Urinary bladder (tissue), 4 donors: ENCODE results near the gene FBXL17. TPM values are rescaled to one million over a fixed set of nuclear protein-coding genes. Genes with fewer than 3 reads are reported as not detected.

Source experiments
- DNase-seq: peaks from one replicate; pipeline ENCODE4 v3.0.0-alpha.2; 2015; ENCODE audit errors: extremely low spot score
- H3K27ac ChIP-seq: one replicate; pipeline ENCODE4 v1.5.1; 2013; ENCODE audit warnings: low read depth, mild to moderate bottlenecking, moderate library complexity
- H3K36me3 ChIP-seq: one replicate; pipeline ENCODE4 v1.6.1; 2013; ENCODE audit warnings: mild to moderate bottlenecking, moderate library complexity; ENCODE audit not compliant: insufficient read depth
- H3K4me1 ChIP-seq: one replicate; pipeline ENCODE4 v1.6.1; 2013; ENCODE audit warnings: mild to moderate bottlenecking, moderate library complexity; ENCODE audit not compliant: insufficient read depth
- H3K4me3 ChIP-seq: one replicate; pipeline ENCODE4 v1.5.1; 2013; ENCODE audit warnings: low read depth, low read length
- WGBS: extraction: QIAGEN DNeasy Blood & Tissue Kit; methylation state at CpG from one replicate; pipeline ENCODE4 v1.1.7; 2013; 5-methylcytosine and 5-hydroxymethylcytosine counted together
- polyA plus RNA-seq: library from polyadenylated mRNA; stranded (reverse); fragments of 200-250 nt; gene quantifications from one replicate; pipeline ENCODE4 v1.2.3, GENCODE V29; 2013
- total RNA-seq: library from RNA; depleted of rRNA; stranded (reverse); fragments of >200 nt; gene quantifications from one replicate; pipeline ENCODE4 v1.2.3, GENCODE V29; 2014
- donor health status: healthy with polysubstance abuse.
- donor health status: healthy.

Gene FBXL17
- total and polyA plus RNA-seq, 2 donors: 13.7 to 31.1 TPM

- DNase-seq: no peak
- WGBS: 61% methylated on average over 5 of the region's 5 CpGs
Measured at GRCh38 chr5:107937204-107937603, 444.7 kb downstream of the FBXL17 start.

GRCh38 chr5:107936515-107936914 lies 445.4 kb downstream of the FBXL17 start:
- Histone ChIP-seq H3K4me3 (no peak overlapping the region), H3K4me1 (no peaks in the 10 kb centered on the region), H3K27ac (no peak overlapping the region), H3K36me3 (no peaks in the 10 kb centered on the region)
- no peak for DNase-seq
- 36% methylated on average over 1 of the region's 1 CpG for WGBS

More at GRCh38 chr5:107937204-107937603, 444.7 kb downstream of the FBXL17 start:
- Histone ChIP-seq H3K4me1 (no peaks in the 10 kb centered on the region), H3K27ac (no peak overlapping the region), H3K4me3 (no peak overlapping the region), H3K36me3 (no peaks in the 10 kb centered on the region)

GRCh38 chr5:107935645-107936044 lies 446.3 kb downstream of the FBXL17 start:
- WGBS: 93% methylated on average over 1 of the region's 1 CpG
- H3K4me1 ChIP-seq: no peaks in the 10 kb centered on the region
- no peak overlapping the region for H3K4me3 ChIP-seq
- no peak overlapping the region for H3K27ac ChIP-seq
- DNase-seq: no peak
- H3K36me3 ChIP-seq: no peaks in the 10 kb centered on the region

- WGBS: 92% methylated on average over 3 of the region's 3 CpGs
- Histone ChIP-seq H3K4me1 (no peaks in the 10 kb centered on the region), H3K27ac (no peak overlapping the region), H3K36me3 (no peaks in the 10 kb centered on the region), H3K4me3 (no peak overlapping the region)
- no peak for DNase-seq
Measured at GRCh38 chr5:107933326-107933725, 448.6 kb downstream of the FBXL17 start.

- DNase-seq: no peak
- no peak overlapping the region for H3K4me3 ChIP-seq
- WGBS: 93% methylated on average over 1 of the region's 1 CpG
- H3K36me3 ChIP-seq: no peaks in the 10 kb centered on the region
- H3K27ac ChIP-seq: no peak overlapping the region
- no peaks in the 10 kb centered on the region for H3K4me1 ChIP-seq
Measured at GRCh38 chr5:107930891-107931290, 451.0 kb downstream of the FBXL17 start.

- Histone ChIP-seq H3K27ac (no peak overlapping the region), H3K4me1 (no peaks in the 10 kb centered on the region), H3K4me3 (no peak overlapping the region), H3K36me3 (no peaks in the 10 kb centered on the region)
- 98% methylated on average over 3 of the region's 3 CpGs for WGBS
- DNase-seq: no peak
Measured at GRCh38 chr5:107930092-107930491, 451.8 kb downstream of the FBXL17 start.

GRCh38 chr5:107929080-107929479 lies 452.8 kb downstream of the FBXL17 start:
- H3K4me3 ChIP-seq: no peak overlapping the region
- no peaks in the 10 kb centered on the region for H3K36me3 ChIP-seq
- H3K4me1 ChIP-seq: no peaks in the 10 kb centered on the region
- DNase-seq: no peak
- H3K27ac ChIP-seq: no peak overlapping the region

GRCh38 chr5:107926121-107926520 lies 455.8 kb downstream of the FBXL17 start:
- H3K4me1 ChIP-seq: no peaks in the 10 kb centered on the region
- no peak overlapping the region for H3K27ac ChIP-seq
- no peak for DNase-seq
- WGBS: 80% methylated on average over 1 of the region's 1 CpG
- no peak overlapping the region for H3K4me3 ChIP-seq
- H3K36me3 ChIP-seq: no peaks in the 10 kb centered on the region

- Histone ChIP-seq H3K4me1 (no peaks in the 10 kb centered on the region), H3K27ac (no peak overlapping the region), H3K36me3 (no peaks in the 10 kb centered on the region), H3K4me3 (no peak overlapping the region)
- WGBS: 68% methylated on average over 4 of the region's 4 CpGs
- DNase-seq: no peak
Measured at GRCh38 chr5:107925200-107925599, 456.7 kb downstream of the FBXL17 start.

- DNase-seq: no peak
- 87% methylated on average over 6 of the region's 6 CpGs for whole genome bisulfite sequencing
- Histone ChIP-seq H3K27ac (no peak overlapping the region), H3K4me1 (no peaks in the 10 kb centered on the region), H3K36me3 (no peaks in the 10 kb centered on the region), H3K4me3 (no peak overlapping the region)
Measured at GRCh38 chr5:107919969-107920368, 461.9 kb downstream of the FBXL17 start.

GRCh38 chr5:107919361-107919760 lies 462.5 kb downstream of the FBXL17 start:
- Histone ChIP-seq H3K36me3 (no peaks in the 10 kb centered on the region), H3K4me3 (no peak overlapping the region), H3K27ac (no peak overlapping the region), H3K4me1 (no peaks in the 10 kb centered on the region)
- 96% methylated on average over 4 of the region's 4 CpGs for WGBS
- DNase-seq: no peak

GRCh38 chr5:107917983-107918382 lies 463.9 kb downstream of the FBXL17 start:
- no peak for DNase-seq
- Histone ChIP-seq H3K4me3 (no peak overlapping the region), H3K27ac (no peak overlapping the region), H3K36me3 (no peaks in the 10 kb centered on the region), H3K4me1 (no peaks in the 10 kb centered on the region)
- 87% methylated on average over 3 of the region's 3 CpGs for WGBS

- H3K27ac ChIP-seq: no peak overlapping the region
- no peaks in the 10 kb centered on the region for H3K4me1 ChIP-seq
- 88% methylated on average over 6 of the region's 6 CpGs for WGBS
- H3K4me3 ChIP-seq: no peak overlapping the region
- H3K36me3 ChIP-seq: no peaks in the 10 kb centered on the region
- no peak for DNase-seq
Measured at GRCh38 chr5:107916731-107917725, 464.9 kb downstream of the FBXL17 start.

GRCh38 chr5:107915176-107915812 lies 466.6 kb downstream of the FBXL17 start:
- H3K36me3 ChIP-seq: no peaks in the 10 kb centered on the region
- WGBS: 79% methylated on average over 5 of the region's 5 CpGs
- no peak for DNase-seq
- H3K27ac ChIP-seq: no peak overlapping the region
- no peaks in the 10 kb centered on the region for H3K4me1 ChIP-seq
- H3K4me3 ChIP-seq: no peak overlapping the region
